SK-MEL-5 (cell line): Measurements from ENCODE around the gene STMND1. TPM values are rescaled to one million over a fixed set of nuclear protein-coding genes. Genes with fewer than 3 reads are reported as not detected.
"Not testable (repeated sequence)": the region's sequence is repeated elsewhere in the genome, so short reads cannot be mapped to it uniquely, and the experiment has no call there.

Experiments
- DNase-seq: peaks from one replicate; pipeline ENCODE4 v3.0.0-alpha.2; 2016; ENCODE audit warnings: low read depth, low spot score
- in situ Hi-C: cut with HindIII; loops from 2 replicates; pipeline ENCODE4 v1.10.0; 2016; ENCODE audit warnings: low sequenced_read_pairs, high pct_unique_total_duplicates, low pct_unique_long_range_greater_than_20kb
- polyA plus RNA-seq, 2 experiments: library from polyadenylated mRNA; depleted of rRNA; stranded (reverse); fragments of >200 nt; gene quantifications; 2 replicates each; pipeline ENCODE4 v1.2.3, GENCODE V29; 2015
- total RNA-seq: library from RNA; depleted of rRNA; stranded (reverse); fragments of >200 nt; shearing (Covaris generic); gene quantifications from 2 replicates; pipeline ENCODE4 v1.2.3, GENCODE V29; 2014; rRNA removed

Gene STMND1
- total RNA-seq, result not detected in 2 replicates
- polyA plus RNA-seq (2015; cell fraction: cytosol; rRNA removed), result not detected in 2 replicates
- not detected in 2 replicates for polyA plus RNA-seq (2015; cell fraction: nucleus; rRNA removed)

DNA sequence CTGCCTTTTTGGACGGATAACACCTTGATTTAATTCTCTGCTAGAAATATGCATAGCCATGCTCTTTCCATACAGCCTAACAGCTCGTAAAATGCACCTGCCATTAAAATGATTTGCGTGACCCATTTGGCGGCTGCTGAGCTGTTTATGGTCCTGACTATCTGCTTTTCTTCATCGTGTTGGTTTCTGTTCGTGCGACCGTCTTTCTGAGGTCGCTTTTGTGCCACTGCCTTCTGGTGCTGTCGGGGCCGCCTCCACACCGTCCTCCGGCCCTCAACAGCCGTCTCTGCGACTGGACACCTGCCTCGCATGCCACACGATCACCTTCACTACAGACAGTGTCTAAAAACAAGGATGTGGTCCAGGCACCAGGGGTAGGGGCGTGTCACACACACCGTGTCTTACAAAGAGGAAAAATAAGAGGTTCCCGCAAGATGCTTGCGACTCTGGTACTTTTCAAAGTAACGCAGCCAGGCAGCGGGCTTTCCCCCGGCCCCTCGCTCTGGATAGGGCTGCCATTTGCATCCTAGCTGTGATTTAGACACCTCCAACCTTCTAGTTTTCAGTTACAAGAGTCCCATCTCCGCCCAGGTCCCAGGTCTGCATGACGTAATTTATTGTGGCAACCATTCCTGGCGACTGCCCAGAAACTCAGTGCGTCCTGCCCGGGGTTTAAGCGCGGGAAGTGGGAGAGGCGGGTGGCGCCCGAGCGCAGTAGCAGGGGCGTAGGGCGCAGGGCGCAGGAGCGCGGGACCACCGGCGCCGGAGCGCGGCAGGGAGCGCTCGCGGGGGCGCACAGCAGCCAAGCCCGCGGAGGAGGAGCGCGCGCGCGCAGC lies at the start of gene STMND1:
STMND1 (plus strand) TSS at position 629 of the 836 bp plus-strand sequence. CDS start 208 bp downstream, outside the sequence.
- in situ Hi-C loops, result no loop called here
- no peak for DNase-seq

DNA sequence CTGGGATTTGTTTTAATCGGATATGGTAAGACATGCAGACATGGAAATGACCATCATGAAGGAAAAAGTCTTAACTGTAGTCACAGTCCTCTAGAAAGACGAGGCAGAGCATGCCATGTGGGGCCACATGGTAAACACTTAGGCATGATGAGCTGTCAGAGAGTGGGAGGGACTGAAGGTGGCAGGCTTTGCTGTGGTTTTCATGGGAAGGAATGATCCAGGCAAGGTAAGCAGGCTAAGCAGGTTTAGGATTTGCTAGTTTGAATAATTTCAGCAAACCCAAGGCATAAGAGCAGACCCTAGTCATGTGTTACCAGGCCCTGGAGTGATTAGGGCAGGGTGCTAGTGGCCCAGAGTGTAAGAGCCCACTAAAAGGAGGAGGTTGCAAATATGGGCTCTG lies 47.2 kb upstream of the STMND1 start:
- in situ Hi-C loops, result no loop called here
- no peak for DNase-seq

DNA sequence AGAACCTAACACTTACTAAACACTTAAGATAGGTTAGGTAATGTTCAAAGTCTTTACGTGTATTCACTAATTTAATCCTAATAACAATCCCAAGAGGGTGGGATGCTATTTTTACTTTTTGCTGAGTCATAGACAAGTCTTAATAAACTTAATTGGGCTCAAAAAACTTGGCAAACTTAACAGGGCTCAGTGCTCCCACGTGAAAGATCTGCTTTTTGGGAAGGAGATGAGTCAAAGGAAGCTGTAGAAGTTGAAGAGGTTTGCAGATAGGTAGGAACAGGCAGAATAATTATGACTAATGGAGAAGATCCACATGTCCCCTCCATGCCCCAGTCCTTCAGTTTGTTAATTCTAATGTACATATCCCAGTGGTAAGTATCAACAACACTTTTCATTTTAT lies 44.5 kb upstream of the STMND1 start:
- DNase-seq, result no peak
- in situ Hi-C loops, result no loop called here

DNA sequence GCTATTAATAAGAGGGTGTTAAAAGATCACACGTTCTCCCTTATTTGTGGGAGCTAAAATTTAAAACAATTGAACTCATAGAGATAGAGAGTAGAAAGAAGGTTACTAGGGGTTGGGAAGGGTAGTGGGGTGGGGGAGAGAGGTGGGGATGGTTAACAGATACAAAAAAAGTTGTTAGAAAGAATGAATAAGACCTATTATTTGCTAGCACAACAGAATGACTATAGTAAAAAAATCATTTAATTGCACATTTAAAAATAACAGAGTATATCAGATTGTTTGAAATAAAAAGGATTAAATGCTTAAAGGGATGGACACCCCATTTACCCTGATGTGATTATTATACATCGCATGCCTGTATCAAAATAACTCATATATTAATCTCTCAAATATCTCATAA lies 43.3 kb upstream of the STMND1 start:
- in situ Hi-C loops, result no loop called here
- no peak for DNase-seq

DNA sequence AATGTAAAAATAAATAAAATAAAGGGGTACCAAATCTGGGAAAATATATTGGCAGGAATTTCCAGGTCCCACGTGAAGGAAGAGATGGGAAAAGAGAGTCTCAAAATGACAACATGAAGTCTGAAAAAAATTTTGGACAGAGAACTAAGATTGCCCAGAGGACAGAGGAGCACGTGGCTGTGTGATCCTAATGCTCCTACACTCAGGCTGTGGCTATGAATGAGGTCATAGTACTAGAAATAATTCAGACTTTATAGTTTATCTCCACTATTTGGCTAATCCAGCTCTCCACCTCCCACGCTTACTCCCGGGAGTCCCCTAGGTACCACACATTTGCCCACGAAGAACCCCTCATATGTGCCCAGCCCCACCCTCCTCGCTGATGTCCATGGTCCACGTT lies 42.8 kb upstream of the STMND1 start:
- in situ Hi-C loops, result no loop called here
- DNase-seq, result no peak

DNA sequence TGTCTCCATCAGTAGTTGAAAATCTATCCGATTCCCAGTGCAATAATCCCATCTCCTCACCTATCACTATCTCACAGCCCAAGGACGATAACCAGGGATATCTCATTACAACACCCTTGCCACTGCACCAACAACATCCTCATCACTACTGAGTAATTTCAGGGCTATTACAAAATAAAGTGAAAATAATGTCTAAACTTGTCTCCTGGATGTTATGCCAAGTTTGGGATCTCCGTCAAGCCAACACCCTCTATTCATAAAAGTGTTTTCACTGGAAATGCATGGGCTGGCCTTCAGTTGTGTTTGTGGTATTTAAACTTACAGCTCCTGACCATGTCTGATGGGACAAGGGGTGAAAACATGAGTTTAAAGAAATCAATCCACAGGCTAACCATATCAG lies 42.0 kb upstream of the STMND1 start:
- no peak for DNase-seq

DNA sequence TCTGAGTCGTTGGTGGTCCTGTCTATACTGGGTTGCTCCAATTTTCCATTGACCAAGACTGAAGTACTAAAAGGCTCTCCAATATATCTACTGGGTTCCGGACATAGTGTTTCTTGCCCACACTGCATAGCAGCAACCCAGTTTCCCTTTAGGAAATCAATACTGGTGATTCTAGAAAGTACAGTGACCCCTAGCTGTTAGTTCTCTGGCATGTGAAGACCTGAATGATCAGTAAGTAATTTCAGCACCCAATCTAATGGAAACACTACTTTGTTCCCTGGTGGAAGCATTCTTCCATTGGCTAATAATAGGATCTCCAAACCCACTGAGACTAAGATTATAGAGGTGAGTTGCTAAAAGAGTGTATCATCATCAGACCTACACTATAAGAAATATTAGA lies 40.8 kb upstream of the STMND1 start:
- DNase-seq, result no peak
- in situ Hi-C loops, result no loop called here

More for the DNA sequence above, 42.0 kb upstream of the STMND1 start:
- in situ Hi-C loops, result no loop called here

DNA sequence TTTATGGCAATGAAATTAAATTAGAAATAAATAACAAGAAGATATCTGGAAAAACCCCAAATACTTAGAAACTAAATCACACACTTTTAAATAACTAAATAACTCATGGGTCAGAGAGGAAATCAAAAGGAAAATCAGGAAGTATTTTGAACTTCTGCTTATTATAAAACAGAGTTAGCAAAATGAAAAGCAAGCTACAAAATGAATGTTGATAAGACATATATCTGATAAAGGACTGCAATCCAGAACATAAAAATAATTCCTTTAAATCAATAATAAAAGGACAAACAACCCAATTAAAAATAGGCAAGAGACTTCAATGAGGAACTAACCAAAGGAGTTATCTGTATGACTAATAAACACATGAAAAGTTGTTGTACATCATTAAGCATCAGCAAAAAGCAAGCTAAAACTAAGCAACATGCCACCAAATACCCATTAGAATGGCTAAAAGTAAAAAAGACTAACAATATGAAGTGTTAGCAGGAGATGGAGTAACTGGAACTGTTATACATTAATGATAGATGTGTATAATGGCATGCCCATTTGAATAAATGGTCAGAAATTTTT lies 38.9 kb upstream of the STMND1 start:
- in situ Hi-C loops, result no loop called here
- DNase-seq, result no peak

DNA sequence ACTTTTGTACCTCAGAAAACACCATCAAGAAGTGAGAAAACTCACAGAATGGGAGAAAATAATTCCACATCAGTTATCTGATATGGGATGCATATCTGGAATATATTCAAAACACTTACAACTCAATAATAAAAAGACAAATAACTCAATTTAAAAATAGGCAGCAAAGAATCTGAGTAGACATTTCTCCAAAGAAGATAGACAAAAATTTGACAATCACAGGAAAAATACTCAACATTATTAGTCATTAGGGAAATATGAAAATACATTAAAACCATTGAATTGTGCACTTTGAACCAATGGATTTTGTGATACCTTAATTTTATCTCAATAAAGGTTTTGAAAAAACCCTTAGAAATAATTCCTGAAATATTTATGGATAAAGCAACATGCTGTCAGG lies 36.9 kb upstream of the STMND1 start:
- in situ Hi-C loops, result no loop called here
- no peak for DNase-seq

DNA sequence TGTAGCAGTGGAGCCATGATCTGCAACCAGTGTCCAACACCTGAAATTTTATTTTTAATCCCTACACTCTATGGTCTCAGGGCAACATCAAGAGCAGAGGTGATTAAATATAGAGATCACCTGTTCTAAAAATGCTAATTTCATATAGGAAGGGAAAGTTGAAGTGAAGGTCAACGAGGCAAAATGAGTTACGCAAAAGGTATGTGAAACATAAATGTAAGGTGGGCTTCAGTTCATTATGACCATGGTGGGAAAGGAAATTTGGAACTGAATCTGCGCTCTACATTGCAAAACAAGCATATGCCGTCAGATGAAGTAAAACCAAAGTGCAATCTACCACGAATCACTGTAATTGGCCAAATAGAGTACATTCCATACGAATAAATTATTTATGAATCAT lies 35.2 kb upstream of the STMND1 start:
- in situ Hi-C loops, result no loop called here
- no peak for DNase-seq

DNA sequence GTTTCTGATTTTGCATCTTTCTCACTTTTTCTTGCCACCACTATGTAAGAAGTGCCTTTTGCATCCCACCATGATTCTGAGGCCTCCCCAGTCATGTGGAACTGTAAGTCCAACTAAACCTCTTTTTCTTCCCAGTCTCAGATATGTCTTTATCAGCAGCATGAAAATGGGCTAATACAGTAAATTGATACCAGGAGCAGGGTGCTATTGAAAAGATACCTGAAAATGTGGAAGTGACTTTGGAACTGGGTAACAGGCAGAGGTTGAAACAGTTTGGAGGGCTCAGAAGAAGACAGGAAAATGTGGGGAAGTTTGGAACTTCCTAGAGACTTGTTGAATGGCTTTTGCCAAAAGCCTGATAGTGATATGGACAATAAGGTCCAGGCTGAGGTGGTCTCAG lies 32.9 kb upstream of the STMND1 start:
- in situ Hi-C loops, DNase-seq: not testable (repeated sequence)

DNA sequence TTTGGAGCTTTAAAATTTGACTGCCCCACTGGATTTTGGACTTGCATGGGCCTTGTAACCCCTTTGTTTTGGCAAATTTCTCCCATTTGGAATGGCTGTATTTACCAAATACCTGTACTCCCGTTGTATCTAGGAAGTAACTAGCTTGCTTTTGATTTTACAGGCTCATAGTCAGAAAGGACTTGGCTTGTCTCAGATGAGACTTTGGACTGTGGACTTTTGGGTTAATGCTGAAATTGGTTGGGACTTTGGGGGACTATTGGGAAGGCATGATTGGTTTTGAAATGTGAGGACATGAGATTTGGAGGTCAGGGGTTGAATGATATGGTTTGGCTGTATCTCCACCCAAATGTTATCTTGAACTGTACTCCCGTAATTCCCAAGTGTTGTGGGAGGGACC lies 31.4 kb upstream of the STMND1 start:
- DNase-seq, in situ Hi-C loops: not testable (repeated sequence)

DNA sequence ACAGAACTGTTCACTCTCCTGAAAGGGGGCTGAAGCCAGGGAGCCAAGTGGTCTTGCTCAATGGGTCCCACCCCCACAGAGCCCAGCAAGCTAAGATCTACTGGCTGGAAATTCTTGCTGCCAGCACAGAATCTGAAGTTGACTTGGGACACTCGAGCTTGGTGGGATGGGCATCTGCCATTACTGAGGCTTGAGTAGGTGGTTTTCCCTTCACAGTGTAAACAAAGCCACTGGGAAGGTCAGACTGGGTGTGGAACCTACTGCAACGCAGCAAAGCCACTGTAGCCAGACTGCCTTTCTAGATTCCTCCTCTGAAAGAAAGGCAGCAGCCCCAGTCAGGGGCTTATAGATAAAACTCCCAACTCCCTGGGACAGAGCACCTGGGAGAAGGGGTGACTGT lies 28.3 kb upstream of the STMND1 start:
- in situ Hi-C loops, DNase-seq: not testable (repeated sequence)

DNA sequence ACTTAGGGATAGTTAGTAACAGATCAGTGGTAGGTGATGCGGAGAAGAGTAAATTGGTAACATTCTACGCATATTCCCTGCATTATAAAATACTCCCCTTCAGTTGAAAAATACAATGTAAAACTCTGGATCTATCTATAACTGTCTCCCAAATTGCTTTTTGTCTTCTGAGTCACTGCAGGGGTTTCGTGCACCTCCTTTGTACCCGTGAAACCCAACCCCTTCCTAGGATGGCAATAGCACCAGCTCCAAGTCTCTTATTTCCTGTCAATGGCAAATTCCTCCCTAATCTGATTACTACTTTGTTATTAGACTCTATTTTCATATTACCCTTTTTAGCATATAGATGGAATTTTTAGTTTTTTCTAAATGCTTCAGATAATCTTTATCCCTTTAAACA lies 20.6 kb upstream of the STMND1 start:
- no peak for DNase-seq
- in situ Hi-C loops, result no loop called here

DNA sequence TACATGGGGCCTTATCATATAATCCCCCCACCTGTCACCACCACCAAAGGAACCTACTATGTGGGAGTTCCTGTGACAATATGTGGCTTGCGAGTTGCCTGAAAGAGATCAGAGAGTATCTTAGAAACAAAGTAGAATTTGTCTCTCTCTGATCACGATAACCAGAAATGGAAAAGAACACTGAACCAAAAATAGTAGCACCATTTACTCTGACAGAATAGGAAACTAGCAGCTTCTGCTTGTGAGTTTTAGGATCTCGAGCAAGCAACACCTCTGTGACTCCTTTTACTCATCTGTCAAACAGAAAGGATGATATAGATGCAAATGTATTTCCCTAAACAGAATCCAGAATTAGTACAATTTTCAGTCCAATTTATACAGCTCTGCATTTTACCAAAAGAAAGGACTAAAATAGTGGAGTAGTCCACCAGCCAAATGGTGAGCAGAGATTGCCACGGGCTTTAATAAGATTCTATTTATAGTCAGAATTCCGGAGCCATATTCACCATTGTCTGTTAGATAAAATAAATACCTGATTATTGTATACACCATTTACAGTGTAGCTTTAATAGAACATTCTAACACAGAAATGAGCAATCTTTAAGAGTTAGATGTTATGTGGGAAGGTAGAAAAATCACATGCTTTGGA lies 19.9 kb upstream of the STMND1 start:
- DNase-seq, result no peak
- in situ Hi-C loops, result no loop called here

DNA sequence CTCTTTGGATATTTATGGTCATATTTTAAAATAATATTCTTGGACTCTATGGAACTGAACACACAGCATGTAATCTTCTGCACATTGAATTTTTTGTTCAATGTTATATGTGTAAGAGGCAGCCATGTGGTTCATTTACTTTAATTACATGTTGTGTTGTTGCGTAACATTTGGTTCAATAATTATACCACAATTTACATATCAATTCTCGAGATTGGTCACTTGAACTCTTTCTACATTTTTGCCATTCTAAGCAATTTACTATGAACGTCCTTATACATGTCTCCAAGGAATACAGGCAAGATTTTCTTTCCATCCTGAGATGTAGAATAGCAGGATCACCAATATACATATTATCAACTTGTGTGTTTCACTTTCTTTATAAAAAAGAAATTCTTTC lies 18.5 kb upstream of the STMND1 start:
- in situ Hi-C loops, result no loop called here
- no peak for DNase-seq

DNA sequence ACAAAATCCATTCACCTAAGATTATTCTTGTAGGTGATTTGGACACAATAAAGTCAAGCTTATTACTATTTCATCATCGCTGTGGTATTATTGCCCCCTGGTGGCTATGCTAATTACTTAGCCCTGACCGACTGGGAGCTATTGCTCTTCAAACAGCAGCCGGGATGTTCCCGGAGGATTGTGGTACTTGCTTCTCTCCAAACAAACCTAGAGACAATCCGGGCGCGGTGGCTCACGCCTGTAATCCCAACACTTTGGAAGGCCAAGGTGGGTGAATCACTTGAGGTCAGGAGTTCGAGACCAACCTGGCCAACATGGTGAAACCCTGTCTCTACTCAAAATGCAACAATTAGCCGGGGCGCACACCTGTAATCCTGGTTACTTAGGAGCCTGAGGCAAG lies 15.4 kb upstream of the STMND1 start:
- in situ Hi-C loops, result no loop called here
- peak; percentile 88 for DNase-seq

DNA sequence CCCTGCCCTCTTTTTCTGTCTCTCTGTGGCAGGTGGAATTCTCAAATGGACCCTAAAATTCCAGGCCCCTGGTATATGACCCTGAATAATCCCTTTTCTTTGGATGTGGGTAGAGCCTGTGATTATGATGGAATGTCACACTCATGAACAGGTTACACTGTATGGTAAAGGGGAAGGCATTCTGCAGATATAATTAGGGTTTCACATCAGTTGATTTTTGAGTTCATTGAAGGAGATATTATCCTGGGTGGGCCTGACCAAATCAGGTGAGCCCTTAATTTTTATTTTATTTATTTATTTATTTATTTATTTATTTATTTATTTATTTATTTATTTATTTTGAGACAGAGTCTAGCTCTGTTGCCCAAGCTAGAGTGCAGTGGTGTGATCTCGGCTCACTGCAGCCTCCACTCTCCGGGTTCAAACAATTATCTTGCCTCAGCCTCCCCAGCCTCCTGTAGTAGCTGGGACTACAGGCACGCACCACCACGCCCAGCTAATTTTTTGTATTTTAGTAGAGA lies 13.7 kb upstream of the STMND1 start:
- DNase-seq, result no peak
- in situ Hi-C loops, result no loop called here
